ENCODE measurements around the gene ADAMTSL2.

ADAMTSL2 gene

GRCh38 chr9:133569121-133569785 lies 34.7 kb downstream of the ADAMTSL2 start:
- H3K4me3 ChIP-seq (ENCODE audit: low read length): no peak overlapping the region
- no peak for DNase-seq (ENCODE audit: low read depth)
- TF ChIP-seq, protein P1, sequence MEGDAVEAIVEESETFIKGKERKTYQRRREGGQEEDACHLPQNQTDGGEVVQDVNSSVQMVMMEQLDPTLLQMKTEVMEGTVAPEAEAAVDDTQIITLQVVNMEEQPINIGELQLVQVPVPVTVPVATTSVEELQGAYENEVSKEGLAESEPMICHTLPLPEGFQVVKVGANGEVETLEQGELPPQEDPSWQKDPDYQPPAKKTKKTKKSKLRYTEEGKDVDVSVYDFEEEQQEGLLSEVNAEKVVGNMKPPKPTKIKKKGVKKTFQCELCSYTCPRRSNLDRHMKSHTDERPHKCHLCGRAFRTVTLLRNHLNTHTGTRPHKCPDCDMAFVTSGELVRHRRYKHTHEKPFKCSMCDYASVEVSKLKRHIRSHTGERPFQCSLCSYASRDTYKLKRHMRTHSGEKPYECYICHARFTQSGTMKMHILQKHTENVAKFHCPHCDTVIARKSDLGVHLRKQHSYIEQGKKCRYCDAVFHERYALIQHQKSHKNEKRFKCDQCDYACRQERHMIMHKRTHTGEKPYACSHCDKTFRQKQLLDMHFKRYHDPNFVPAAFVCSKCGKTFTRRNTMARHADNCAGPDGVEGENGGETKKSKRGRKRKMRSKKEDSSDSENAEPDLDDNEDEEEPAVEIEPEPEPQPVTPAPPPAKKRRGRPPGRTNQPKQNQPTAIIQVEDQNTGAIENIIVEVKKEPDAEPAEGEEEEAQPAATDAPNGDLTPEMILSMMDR (conservative IDR thresholded peaks at IDR 0.05; ENCODE audit: low read depth, low read length): no peak

GRCh38 chr9:133569891-133570690 lies 35.6 kb downstream of the ADAMTSL2 start:
- DNase-seq (ENCODE audit: low read depth): no peak
- TF ChIP-seq, protein P1 (conservative IDR thresholded peaks at IDR 0.05; ENCODE audit: low read depth, low read length): no peak
- no peak overlapping the region for H3K4me3 ChIP-seq (ENCODE audit: low read length)

- H3K4me3 ChIP-seq (ENCODE audit: low read length): no peak overlapping the region
- TF ChIP-seq, protein P1 (conservative IDR thresholded peaks at IDR 0.05; ENCODE audit: low read depth, low read length): no peak
- DNase-seq (ENCODE audit: low read depth): no peak
These were observed 36.2 kb downstream of the ADAMTSL2 start for GRCh38 chr9:133570691-133571080.

GRCh38 chr9:133571391-133571890 lies 36.9 kb downstream of the ADAMTSL2 start:
- TF ChIP-seq, protein P1 (conservative IDR thresholded peaks at IDR 0.05; ENCODE audit: low read depth, low read length): no peak
- no peak overlapping the region for H3K4me3 ChIP-seq (ENCODE audit: low read length)
- DNase-seq (ENCODE audit: low read depth): no peak

DNA sequence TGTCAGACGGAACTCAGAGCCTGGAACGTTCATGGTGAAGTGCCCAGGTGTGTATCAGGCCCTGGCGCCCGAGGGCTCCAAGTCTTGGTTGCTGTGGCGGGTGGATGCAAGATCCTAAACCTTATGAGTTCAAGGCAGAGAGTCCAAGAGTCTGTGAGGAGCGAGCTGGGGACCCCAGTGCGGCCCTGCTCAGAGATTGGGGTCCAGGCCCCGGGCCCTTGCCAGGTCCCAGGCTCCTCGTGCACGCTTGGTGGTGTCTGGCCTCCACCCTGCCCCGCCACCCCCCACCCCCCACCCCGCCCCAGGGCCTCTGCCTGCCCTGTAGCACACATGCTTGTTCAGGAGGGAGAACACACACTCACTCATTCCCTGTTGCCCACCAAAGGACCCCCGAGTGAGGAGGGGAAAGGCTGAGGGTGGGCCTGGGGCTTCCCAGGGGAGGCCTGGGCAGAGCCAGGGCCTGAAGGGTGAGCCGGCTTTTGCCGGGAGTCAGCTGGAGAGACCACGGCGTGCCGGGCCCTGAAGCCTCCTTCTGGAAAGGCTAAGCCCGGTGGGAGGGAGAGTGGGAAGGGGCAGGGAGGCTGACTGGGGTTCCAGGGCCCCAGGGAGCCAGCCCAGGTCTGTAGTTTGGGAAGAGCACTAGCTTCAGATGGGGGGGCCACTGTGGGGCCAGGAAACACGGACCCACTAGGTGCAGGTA lies 37.5 kb downstream of the ADAMTSL2 start:
- TF ChIP-seq, protein P1 (conservative IDR thresholded peaks at IDR 0.05; ENCODE audit: low read depth, low read length): no peak
- DNase-seq (ENCODE audit: low read depth): no peak
- no peak overlapping the region for H3K4me3 ChIP-seq (ENCODE audit: low read length)

- TF ChIP-seq, protein P1 (conservative IDR thresholded peaks at IDR 0.05; ENCODE audit: low read depth, low read length): no peak
- H3K4me3 ChIP-seq (ENCODE audit: low read length): no peak overlapping the region
- no peak for DNase-seq (ENCODE audit: low read depth)
These were observed 38.4 kb downstream of the ADAMTSL2 start for GRCh38 chr9:133572821-133573361.

All from retinal pigment epithelial cell (primary cell).